Measurements from ENCODE around the gene P2RY12.

DNA sequence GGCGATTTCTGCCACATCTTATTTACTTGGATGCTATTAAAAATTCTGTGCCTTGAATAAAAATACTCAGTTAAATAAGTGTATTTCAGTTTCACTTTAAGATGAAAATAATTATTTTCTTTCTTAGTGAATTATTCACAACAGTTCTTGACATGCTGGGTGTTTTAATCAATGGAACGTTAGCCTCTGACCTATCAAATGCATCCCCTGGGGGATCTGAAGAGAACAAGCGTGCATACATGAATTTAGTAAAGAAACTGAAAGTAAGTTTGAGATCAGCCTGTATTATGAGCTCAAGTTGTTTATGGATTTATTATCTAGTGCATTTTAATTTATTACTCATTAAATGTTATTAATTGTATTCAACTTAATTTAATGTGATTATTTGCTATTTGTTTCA is 597 bp downstream of the P2RY12 start:
- TF ChIP-seq POLR2AphosphoS5 (IDR thresholded peaks at IDR 0.05) (no peak), POLR2A (IDR thresholded peaks at IDR 0.05) (no peak), EP300 (IDR thresholded peaks at IDR 0.05) (no peak)
